Sigmoid colon (tissue), 7 donors: ENCODE data around the gene ADRB2. TPM values are rescaled to one million over a fixed set of nuclear protein-coding genes. Genes with fewer than 3 reads are reported as not detected.

Source experiments
- DNase-seq: peaks from one replicate; pipeline ENCODE4 v3.0.0-alpha.2; 2019
- H3K27ac ChIP-seq, 4 donors: fragments of 200-600 bp; sonication (generic); one replicate each; pipeline ENCODE4 v1.5.1; 2016 to 2019; ENCODE audit warnings: mild to moderate bottlenecking in 1 of 4
- H3K27me3 ChIP-seq, 3 donors: fragments of 200-600 bp; sonication (generic); one replicate each; pipeline ENCODE4 v1.5.1; 2019; ENCODE audit warnings: mild to moderate bottlenecking in 1 of 3
- H3K36me3 ChIP-seq, 4 donors: fragments of 200-600 bp; sonication (generic); one replicate each; pipeline ENCODE4 v1.5.1; 2016 to 2019
- H3K4me1 ChIP-seq, 4 donors: fragments of 200-600 bp; sonication (generic); one replicate each; pipeline ENCODE4 v1.5.1; 2017 to 2019
- H3K4me3 ChIP-seq, 4 donors: fragments of 200-600 bp; sonication (generic); one replicate each; pipeline ENCODE4 v1.5.1; 2017 to 2019; ENCODE audit warnings: mild to moderate bottlenecking in 2 of 4, moderate library complexity in 1 of 4
- H3K9me3 ChIP-seq, 4 donors: fragments of 200-600 bp in 3 of 4; sonication (generic) in 3 of 4; one replicate each; pipeline versions ENCODE4 v1.5.1 to v1.6.1; 2013 to 2019
- CTCF ChIP-seq, 4 experiments: fragments of 450-650 bp in 3 of 4; fragments of 200-600 bp in 1 of 4; IDR thresholded peaks; one replicate each; pipeline ENCODE4 v1.5.1; 2016 to 2019; ENCODE audit warnings: antibody characterized with exemption in 4 of 4, mild to moderate bottlenecking in 3 of 4, moderate library complexity in 2 of 4
- EP300 ChIP-seq, 4 donors: sonication (generic); formaldehyde crosslinking; IDR thresholded peaks; one replicate each; pipeline ENCODE4 v1.6.1; 2017; ENCODE audit warnings: antibody characterized with exemption in 4 of 4
- POLR2A ChIP-seq, 2 donors: fragments of 450-650 bp; IDR thresholded peaks; one replicate each; pipeline ENCODE4 v1.6.1; 2016; ENCODE audit warnings: antibody characterized with exemption in 2 of 2, mild to moderate bottlenecking in 2 of 2, moderate library complexity in 2 of 2
- POLR2AphosphoS5 ChIP-seq, 4 donors: sonication (generic); formaldehyde crosslinking; IDR thresholded peaks; one replicate each; pipeline ENCODE4 v1.6.1; 2017; ENCODE audit warnings: antibody characterized with exemption in 4 of 4
- WGBS, 2 donors: extraction: QIAGEN DNeasy Blood & Tissue Kit; methylation state at CpG; one replicate each; pipeline ENCODE4 v1.1.7; 2013; 5-methylcytosine and 5-hydroxymethylcytosine counted together
- intact Hi-C: fragments of 100-400 bp; cut with DNase I; formaldehyde crosslinking; loops from one replicate; pipeline ENCODE4 v1.15.1; 2023
- polyA plus RNA-seq, 3 donors: library from polyadenylated mRNA; stranded (reverse); fragments of 200-250 nt; gene quantifications; one replicate each; pipeline ENCODE4 v1.2.3, GENCODE V29; 2013
- total RNA-seq, 4 donors: library from RNA; depleted of rRNA; stranded (reverse); fragments of >200 nt; gene quantifications; one replicate each; pipeline ENCODE4 v1.1.0, GENCODE V29; 2016
- donor health status: healthy with polysubstance abuse.
- donor health status: Bipolar disorder and iron deficiency.
- donor health status: healthy.

ADRB2 gene
- total and polyA plus RNA-seq, 7 donors, result 0.60 to 4.3 (median 2.3) TPM; not detected in 1

- no peaks in the 10 kb centered on the region for H3K36me3 ChIP-seq
- DNase-seq, result no peak
- H3K9me3 ChIP-seq, result no peaks in the 10 kb centered on the region
- H3K27me3 ChIP-seq, result no peaks in the 10 kb centered on the region
- intact Hi-C loops, result no loop called here
- TF ChIP-seq POLR2AphosphoS5 (IDR thresholded peaks at IDR 0.05), result no peak
- TF ChIP-seq EP300 (IDR thresholded peaks at IDR 0.05), result no peak
- TF ChIP-seq POLR2A (IDR thresholded peaks at IDR 0.05), result no peak
- TF ChIP-seq CTCF (IDR thresholded peaks at IDR 0.05), result no peak
- WGBS, 2 donors, result 91 to 95% methylated on average over 3 of the region's 3 CpGs
- no peak overlapping the region for H3K4me3 ChIP-seq
- H3K4me1 ChIP-seq, result peaks cover 0 to 13% (median 12%) of the 10 kb centered on the region in 4 donors
- no peak overlapping the region for H3K27ac ChIP-seq
Observed at GRCh38 chr5:148861696-148862095, 35.3 kb downstream of the ADRB2 start.

- Histone ChIP-seq H3K36me3 (no peaks in the 10 kb centered on the region), H3K27ac (peak overlapping the region in 3 of 4 donors; percentile 23 to 25 (median 24)), H3K27me3 (no peaks in the 10 kb centered on the region), H3K4me1 (peaks cover 0 to 13% (median 12%) of the 10 kb centered on the region in 4 donors), H3K4me3 (no peak overlapping the region), H3K9me3 (no peaks in the 10 kb centered on the region)
- TF ChIP-seq POLR2AphosphoS5 (IDR thresholded peaks at IDR 0.05) (no peak), POLR2A (IDR thresholded peaks at IDR 0.05) (no peak), EP300 (IDR thresholded peaks at IDR 0.05) (no peak), CTCF (IDR thresholded peaks at IDR 0.05) (no peak)
- DNase-seq, result no peak
- intact Hi-C loops, result no loop called here
- WGBS, 2 donors, result 49 to 57% methylated on average over 5 of the region's 5 CpGs
Observed at GRCh38 chr5:148864113-148864841, 37.9 kb downstream of the ADRB2 start.

GRCh38 chr5:148866024-148866423 is 39.6 kb downstream of the ADRB2 start:
- H3K36me3 ChIP-seq, result no peaks in the 10 kb centered on the region
- H3K4me1 ChIP-seq, result peaks cover 0 to 13% (median 12%) of the 10 kb centered on the region in 4 donors
- no peak for DNase-seq
- WGBS, 2 donors, result 70 to 90% methylated on average over 2 of the region's 2 CpGs
- no peak for TF ChIP-seq EP300 (IDR thresholded peaks at IDR 0.05)
- no peak for TF ChIP-seq CTCF (IDR thresholded peaks at IDR 0.05)
- no peak for TF ChIP-seq POLR2AphosphoS5 (IDR thresholded peaks at IDR 0.05)
- TF ChIP-seq POLR2A (IDR thresholded peaks at IDR 0.05), result no peak
- no peaks in the 10 kb centered on the region for H3K9me3 ChIP-seq
- intact Hi-C loops, result no loop called here
- no peak overlapping the region for H3K4me3 ChIP-seq
- no peak overlapping the region for H3K27ac ChIP-seq
- no peaks in the 10 kb centered on the region for H3K27me3 ChIP-seq

- intact Hi-C loops, result no loop called here
- Histone ChIP-seq H3K27ac (no peak overlapping the region), H3K9me3 (no peaks in the 10 kb centered on the region), H3K4me3 (no peak overlapping the region), H3K27me3 (no peaks in the 10 kb centered on the region), H3K4me1 (peaks cover 0 to 13% (median 7%) of the 10 kb centered on the region in 4 donors), H3K36me3 (no peaks in the 10 kb centered on the region)
- TF ChIP-seq EP300 (IDR thresholded peaks at IDR 0.05), result no peak
- TF ChIP-seq POLR2AphosphoS5 (IDR thresholded peaks at IDR 0.05), result no peak
- no peak for TF ChIP-seq CTCF (IDR thresholded peaks at IDR 0.05)
- WGBS, 2 donors, result 92 to 95% methylated on average over 5 of the region's 5 CpGs
- no peak for DNase-seq
Observed at GRCh38 chr5:148873120-148873519, 46.7 kb downstream of the ADRB2 start.
